HFF-Myc (cell line): ENCODE measurements around the gene ADAMTS14.

ENCODE experiments used
- DNase-seq: peaks from one replicate; pipeline ENCODE4 v3.0.0-alpha.2; 2011; ENCODE audit warnings: low read depth; ENCODE audit errors: extremely low read depth
- H3K4me3 ChIP-seq: replicated peaks from 2 replicates; pipeline ENCODE4 v1.5.1; 2011; ENCODE audit warnings: low read depth, mild to moderate bottlenecking, control low read depth, low read length
- TF ChIP-seq, protein P1 (sequence below): IDR thresholded peaks from 2 replicates; pipeline ENCODE4 v1.5.1; 2012; ENCODE audit warnings: mild to moderate bottlenecking, low read depth, low read length, control low read depth; ENCODE audit errors: missing control alignments

Gene ADAMTS14

GRCh38 chr10:70711911-70712310 lies 39.6 kb downstream of the ADAMTS14 start:
- TF ChIP-seq, protein P1, sequence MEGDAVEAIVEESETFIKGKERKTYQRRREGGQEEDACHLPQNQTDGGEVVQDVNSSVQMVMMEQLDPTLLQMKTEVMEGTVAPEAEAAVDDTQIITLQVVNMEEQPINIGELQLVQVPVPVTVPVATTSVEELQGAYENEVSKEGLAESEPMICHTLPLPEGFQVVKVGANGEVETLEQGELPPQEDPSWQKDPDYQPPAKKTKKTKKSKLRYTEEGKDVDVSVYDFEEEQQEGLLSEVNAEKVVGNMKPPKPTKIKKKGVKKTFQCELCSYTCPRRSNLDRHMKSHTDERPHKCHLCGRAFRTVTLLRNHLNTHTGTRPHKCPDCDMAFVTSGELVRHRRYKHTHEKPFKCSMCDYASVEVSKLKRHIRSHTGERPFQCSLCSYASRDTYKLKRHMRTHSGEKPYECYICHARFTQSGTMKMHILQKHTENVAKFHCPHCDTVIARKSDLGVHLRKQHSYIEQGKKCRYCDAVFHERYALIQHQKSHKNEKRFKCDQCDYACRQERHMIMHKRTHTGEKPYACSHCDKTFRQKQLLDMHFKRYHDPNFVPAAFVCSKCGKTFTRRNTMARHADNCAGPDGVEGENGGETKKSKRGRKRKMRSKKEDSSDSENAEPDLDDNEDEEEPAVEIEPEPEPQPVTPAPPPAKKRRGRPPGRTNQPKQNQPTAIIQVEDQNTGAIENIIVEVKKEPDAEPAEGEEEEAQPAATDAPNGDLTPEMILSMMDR, result no peak
- no peak for DNase-seq
- no peak overlapping the region for H3K4me3 ChIP-seq

GRCh38 chr10:70714245-70714644 lies 41.9 kb downstream of the ADAMTS14 start:
- no peak overlapping the region for H3K4me3 ChIP-seq
- TF ChIP-seq, protein P1, result no peak
- DNase-seq, result no peak

DNA sequence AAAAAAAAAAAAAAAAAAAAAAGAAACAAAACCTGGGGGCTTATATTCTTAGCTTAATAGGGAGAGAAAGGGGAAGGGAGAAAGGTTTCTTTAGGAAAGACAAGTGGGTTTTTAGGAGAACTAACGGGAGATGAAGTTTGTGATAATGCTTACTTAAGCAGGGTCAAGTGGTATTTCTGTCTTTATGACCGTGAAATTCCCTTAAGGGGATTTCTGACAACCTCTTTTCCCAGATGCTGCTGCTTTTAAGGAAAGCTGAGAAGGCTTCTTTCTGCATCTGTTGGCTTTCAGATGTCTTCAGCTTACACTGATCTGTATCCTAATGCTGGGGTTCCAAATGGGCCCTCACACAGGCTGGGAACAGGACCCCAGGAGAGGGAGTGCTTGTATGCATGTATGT lies 42.6 kb downstream of the ADAMTS14 start:
- DNase-seq, result no peak
- TF ChIP-seq, protein P1, result no peak

DNA sequence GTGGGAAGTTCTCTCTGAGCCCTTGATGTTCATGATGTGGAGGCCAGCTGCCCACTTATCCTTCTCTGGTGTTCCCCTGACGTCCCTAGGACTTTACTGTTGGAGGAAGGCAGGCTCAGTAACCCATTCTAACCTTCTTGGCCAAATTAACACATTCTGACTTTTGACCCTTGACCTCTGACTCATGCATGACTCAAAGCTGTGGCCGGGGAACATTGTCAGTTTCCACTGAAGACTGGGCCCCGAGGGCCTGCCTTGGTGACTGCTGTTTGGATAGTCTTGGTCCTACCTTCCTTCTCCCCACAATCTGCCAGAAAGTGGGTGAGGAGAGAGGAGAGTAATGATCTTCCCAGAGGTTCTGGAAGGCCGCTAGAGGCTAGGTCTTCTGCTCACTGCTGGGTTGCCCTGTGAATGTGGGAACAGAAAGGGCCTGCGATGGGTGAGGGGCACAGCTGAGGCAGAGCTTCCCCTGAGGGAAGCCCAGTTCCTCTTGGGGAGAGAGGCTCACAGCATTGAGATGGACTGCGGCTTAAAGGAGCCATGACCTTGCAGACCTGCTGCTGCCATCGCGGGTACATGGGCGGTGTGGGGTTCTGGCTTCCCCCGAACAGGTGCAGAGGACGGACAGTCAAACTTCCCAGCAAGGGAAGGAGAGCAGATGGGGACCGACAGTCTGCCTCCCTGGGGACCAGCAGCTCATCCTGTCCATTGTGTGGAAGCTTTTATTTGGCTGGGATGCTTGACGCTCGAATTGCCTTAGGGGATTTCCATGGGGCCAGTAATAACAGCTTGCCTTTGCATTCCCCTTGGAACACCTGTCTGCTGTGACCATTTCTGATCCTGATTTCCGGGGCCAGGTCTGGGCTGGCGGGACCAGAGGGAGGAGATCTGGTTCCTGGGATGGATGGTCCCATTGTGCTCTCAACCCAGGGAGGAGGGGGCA lies 43.8 kb downstream of the ADAMTS14 start:
- peak; percentile 66 for DNase-seq
- TF ChIP-seq, protein P1, result no peak
- no peak overlapping the region for H3K4me3 ChIP-seq

More for the DNA sequence above, 42.6 kb downstream of the ADAMTS14 start:
- H3K4me3 ChIP-seq, result no peak overlapping the region

GRCh38 chr10:70722820-70723424 lies 50.6 kb downstream of the ADAMTS14 start:
- TF ChIP-seq, protein P1, result no peak
- no peak for DNase-seq
- H3K4me3 ChIP-seq, result no peak overlapping the region

DNA sequence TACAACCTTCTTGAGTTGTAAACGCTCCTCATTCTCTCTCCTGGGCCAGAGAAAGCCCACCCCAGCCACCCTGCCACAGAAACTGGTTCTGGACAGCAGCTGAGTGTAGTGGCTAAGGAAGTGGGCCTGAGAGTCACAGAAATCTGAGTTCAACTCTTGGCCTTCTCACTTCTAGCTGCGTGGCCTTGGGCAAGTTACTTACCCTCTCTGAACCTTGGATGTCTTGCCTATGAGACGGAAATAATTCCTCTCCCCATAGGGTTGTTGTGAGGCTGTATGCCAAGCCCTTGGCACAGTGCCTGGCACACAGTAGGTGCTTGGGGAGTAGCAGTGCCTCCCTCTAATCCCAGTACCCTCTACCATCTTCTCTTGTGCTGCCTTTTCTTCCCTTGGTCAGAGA lies 51.5 kb downstream of the ADAMTS14 start:
- TF ChIP-seq, protein P1, result no peak
- no peak overlapping the region for H3K4me3 ChIP-seq
- no peak for DNase-seq
